T-cell (primary cell): ENCODE data around the gene CERS4. TPM values are rescaled to one million over a fixed set of nuclear protein-coding genes. Genes with fewer than 3 reads are reported as not detected.

Experiments used
- ATAC-seq, 4 experiments: fragments of 200-7000 bp in 3 of 4; fragments of 150-1000 bp in 1 of 4; cut with Tn5 transposase; replicated peaks in 1 of 4; 1 replicate in 3 of 4; 2 replicates in 1 of 4; pipeline ENCODE4 v1.10.0; 2021; ENCODE audit warnings: moderate library complexity in 3 of 4, mild to moderate bottlenecking in 2 of 4, moderate number of reproducible peaks in 1 of 4
- CTCF ChIA-PET, 2 donors: fragments of 300-600 bp; sonication (Branson Sonifier 250); formaldehyde crosslinking; loops; one replicate each; lab custom pipeline; 2022; ENCODE audit warnings: antibody characterized with exemption in 2 of 2; lab: Charles Lee
- POLR2A ChIA-PET, 2 donors: fragments of 300-600 bp; sonication (Branson Sonifier 250); formaldehyde crosslinking; loops; one replicate each; lab custom pipeline; 2022; ENCODE audit warnings: antibody characterized with exemption in 2 of 2; lab: Charles Lee
- DNase-seq, 35 experiments: peaks; one replicate each; pipeline versions ENCODE4 v3.0.0 to v3.0.0-alpha.2; 2013 to 2023
- H3K27ac ChIP-seq: one replicate; pipeline ENCODE4 v1.5.1; 2013; ENCODE audit warnings: low read length
- H3K27me3 ChIP-seq, 2 experiments: replicated peaks in 1 of 2; 1 replicate in 1 of 2; 2 replicates in 1 of 2; pipeline versions ENCODE4 v1.6.1 to v1.7.0; 2013; ENCODE audit warnings: low read length in 1 of 2, mixed read lengths in 1 of 2; ENCODE audit not compliant: control insufficient read depth in 2 of 2, insufficient read depth in 2 of 2; ENCODE audit errors: extremely low read depth in 1 of 2
- H3K36me3 ChIP-seq, 2 donors: 1 replicate in 1 of 2; 2 replicates in 1 of 2; pipeline versions ENCODE4 v1.6.1 to v1.7.0; 2013; ENCODE audit warnings: low read length in 1 of 2; ENCODE audit not compliant: control insufficient read depth in 2 of 2, insufficient read depth in 1 of 2; ENCODE audit errors: extremely low read depth in 1 of 2
- H3K4me1 ChIP-seq, 2 experiments: 1 replicate in 1 of 2; 2 replicates in 1 of 2; pipeline versions ENCODE4 v1.6.1 to v1.7.0; 2013; ENCODE audit warnings: low read length in 2 of 2, mixed read lengths in 1 of 2; ENCODE audit not compliant: insufficient read depth in 2 of 2, control insufficient read depth in 1 of 2; ENCODE audit errors: extremely low read depth in 1 of 2
- H3K4me3 ChIP-seq, 2 donors: 1 replicate in 1 of 2; 2 replicates in 1 of 2; pipeline versions ENCODE4 v1.5.1 to v1.7.0; 2013; ENCODE audit warnings: mild to moderate bottlenecking in 2 of 2, low read length in 1 of 2, moderate library complexity in 1 of 2; ENCODE audit not compliant: control insufficient read depth in 1 of 2; ENCODE audit errors: extremely low read depth in 1 of 2
- H3K9me3 ChIP-seq: 2 replicates; pipeline ENCODE4 v1.7.0; 2013
- H3K27ac Mint-ChIP-seq, 2 donors: one replicate each; pipeline ENCODE4 v1.8.0; 2020 to 2021; ENCODE audit warnings: mild to moderate bottlenecking in 2 of 2, mixed read lengths in 2 of 2
- H3K27me3 Mint-ChIP-seq, 2 donors: one replicate each; pipeline ENCODE4 v1.8.0; 2021 to 2022; ENCODE audit warnings: mixed read lengths in 2 of 2
- H3K36me3 Mint-ChIP-seq: one replicate; pipeline ENCODE4 v1.8.0; 2021; ENCODE audit warnings: mixed read lengths
- H3K4me1 Mint-ChIP-seq, 3 donors: one replicate each; pipeline ENCODE4 v1.8.0; 2020 to 2022; ENCODE audit warnings: mixed read lengths in 3 of 3, mild to moderate bottlenecking in 1 of 3
- H3K4me3 Mint-ChIP-seq, 3 donors: one replicate each; pipeline ENCODE4 v1.8.0; 2020 to 2022; ENCODE audit warnings: mild to moderate bottlenecking in 3 of 3, mixed read lengths in 3 of 3, moderate library complexity in 3 of 3
- H3K9me3 Mint-ChIP-seq, 3 donors: one replicate each; pipeline ENCODE4 v1.8.0; 2020 to 2022; ENCODE audit warnings: mixed read lengths in 3 of 3
- WGBS: methylation state at CpG from one replicate; pipeline ENCODE4 v1.1.5; 2013; ENCODE audit warnings: missing lambda C conversion rate; ENCODE audit not compliant: insufficient coverage; 5-methylcytosine and 5-hydroxymethylcytosine counted together
- total RNA-seq, 35 experiments: library from RNA in 6 of 35; stranded (reverse) in 6 of 35; fragments of 120-200 nt in 1 of 35; gene quantifications; one replicate each; pipeline versions ENCODE4 v1.2.1 to v1.2.4 and lab custom pipeline; 2013 to 2026

The CERS4 gene
- total RNA-seq, 5 donors from 2014 or later (not counting 1 experiment from before 2014, with no cell fraction given), result 23.1 to 46.9 (median 29.0) TPM

GRCh38 chr19:8250596-8250995, 41.4 kb downstream of the CERS4 start:
- H3K9me3 Mint-ChIP-seq, result no peaks in the 10 kb centered on the region
- H3K27ac ChIP-seq, result no peak overlapping the region
- no peaks in the 10 kb centered on the region for H3K27me3 Mint-ChIP-seq
- ATAC-seq (no peak), DNase-seq (no peak)
- POLR2A ChIA-PET, result no interaction called here
- H3K36me3 Mint-ChIP-seq, result peaks cover 14% of the 10 kb centered on the region
- peaks cover 4 to 10% of the 10 kb centered on the region in 2 donors for H3K36me3 ChIP-seq
- no peaks in the 10 kb centered on the region for H3K4me1 ChIP-seq
- no peak overlapping the region for H3K4me3 ChIP-seq
- no peak overlapping the region for H3K4me3 Mint-ChIP-seq
- CTCF ChIA-PET, result interaction anchor here in 1 of 2 donors (0.7 kb wide), 1 partner anchor 92 kb away, joined by 3 read pairs; no protein-coding TSS in a partner anchor
- peaks cover 0 to 5% (median 1%) of the 10 kb centered on the region in 3 donors for H3K4me1 Mint-ChIP-seq
- no peaks in the 10 kb centered on the region for H3K9me3 ChIP-seq
- 95% methylated on average over 5 of the region's 7 CpGs for WGBS
- H3K27ac Mint-ChIP-seq, result no peak overlapping the region
- H3K27me3 ChIP-seq, result no peaks in the 10 kb centered on the region

GRCh38 chr19:8251025-8251472, 41.9 kb downstream of the CERS4 start:
- Histone ChIP-seq H3K27me3 (no peaks in the 10 kb centered on the region), H3K27ac (no peak overlapping the region), H3K4me1 (no peaks in the 10 kb centered on the region), H3K9me3 (no peaks in the 10 kb centered on the region), H3K4me3 (no peak overlapping the region), H3K36me3 (peaks cover 7 to 10% of the 10 kb centered on the region in 2 donors)
- CTCF ChIA-PET, result interaction anchor here in 1 of 2 donors (0.7 kb wide), 1 partner anchor 93 kb away, joined by 3 read pairs; no protein-coding TSS in a partner anchor
- no peaks in the 10 kb centered on the region for H3K9me3 Mint-ChIP-seq
- 97% methylated on average over 11 of the region's 14 CpGs for WGBS
- DNase-seq (no peak), ATAC-seq (no peak)
- H3K27me3 Mint-ChIP-seq, result no peaks in the 10 kb centered on the region
- no peak overlapping the region for H3K4me3 Mint-ChIP-seq
- peaks cover 0 to 5% (median 1%) of the 10 kb centered on the region in 3 donors for H3K4me1 Mint-ChIP-seq
- H3K27ac Mint-ChIP-seq, result no peak overlapping the region
- POLR2A ChIA-PET, result no interaction called here
- peaks cover 19% of the 10 kb centered on the region for H3K36me3 Mint-ChIP-seq

DNA sequence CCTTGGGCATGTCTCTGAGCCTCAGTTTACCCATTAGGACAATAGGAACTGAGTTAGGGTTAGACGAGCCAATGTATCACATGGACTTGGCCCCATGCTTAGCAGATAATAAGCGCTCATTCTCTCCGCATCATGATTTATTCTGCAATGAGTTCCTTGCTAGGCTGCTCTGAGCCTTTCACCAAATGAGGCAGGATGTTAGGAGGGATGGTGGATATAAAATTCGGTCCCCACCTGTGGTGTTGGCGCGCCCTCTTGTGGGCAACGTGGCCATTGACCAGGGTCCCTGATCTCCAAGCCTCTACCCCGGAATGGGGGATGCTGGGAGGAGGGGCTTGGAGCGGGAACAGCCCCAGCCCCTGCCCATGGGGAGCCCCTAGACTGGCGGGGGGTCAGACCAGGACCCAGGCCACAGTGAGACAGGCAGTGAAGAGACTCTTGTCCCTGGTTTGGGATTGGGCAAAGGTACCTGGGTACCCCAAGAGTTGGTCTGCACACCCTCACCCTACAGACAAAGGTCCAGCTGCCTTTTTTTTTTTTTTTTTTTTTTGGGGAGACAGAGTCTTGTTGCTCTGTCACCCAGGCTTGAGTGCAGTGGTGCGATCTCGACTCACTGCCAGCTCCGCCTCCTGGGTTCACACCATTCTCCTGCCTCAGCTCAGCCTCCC, 43.9 kb downstream of the CERS4 start:
- ATAC-seq (peak; percentile 84 to 98 (median 86)), DNase-seq (peak; percentile 53 to 89 (median 79))
- Mint-ChIP-seq H3K4me3 (no peak overlapping the region), H3K36me3 (peaks cover 23% of the 10 kb centered on the region), H3K4me1 (peaks cover 2 to 10% (median 4%) of the 10 kb centered on the region in 3 donors), H3K27me3 (no peaks in the 10 kb centered on the region), H3K9me3 (no peaks in the 10 kb centered on the region), H3K27ac (no peak overlapping the region)
- H3K36me3 ChIP-seq, result peaks cover 13 to 25% of the 10 kb centered on the region in 2 donors
- H3K4me1 ChIP-seq, result peaks cover 0 to 8% of the 10 kb centered on the region in 2 experiments
- no peak overlapping the region for H3K4me3 ChIP-seq
- H3K27ac ChIP-seq, result no peak overlapping the region
- no peaks in the 10 kb centered on the region for H3K27me3 ChIP-seq
- ChIA-PET POLR2A (interaction anchor here (0.6 kb wide), 3 partner anchors 16 to 378 kb away, joined by 4 to 6 read pairs (median 4); no protein-coding TSS in a partner anchor), CTCF (interaction anchor here (0.6 to 1.3 kb wide), 7 partner anchors 17 to 332 kb away, joined by 4 to 14 read pairs (median 5); no protein-coding TSS in a partner anchor)
- H3K9me3 ChIP-seq, result no peaks in the 10 kb centered on the region
- 48% methylated on average over 3 of the region's 13 CpGs for WGBS

GRCh38 chr19:8253678-8254077, 44.5 kb downstream of the CERS4 start:
- Mint-ChIP-seq H3K4me3 (no peak overlapping the region), H3K27me3 (no peaks in the 10 kb centered on the region), H3K4me1 (peaks cover 2 to 10% (median 4%) of the 10 kb centered on the region in 3 donors), H3K27ac (no peak overlapping the region), H3K9me3 (no peaks in the 10 kb centered on the region), H3K36me3 (peaks cover 20% of the 10 kb centered on the region)
- no peak overlapping the region for H3K4me3 ChIP-seq
- ChIA-PET CTCF (interaction anchor here (0.6 to 1.3 kb wide), 4 partner anchors 16 to 333 kb away, joined by 4 to 14 read pairs (median 7); no protein-coding TSS in a partner anchor), POLR2A (no interaction called here)
- no peaks in the 10 kb centered on the region for H3K27me3 ChIP-seq
- H3K9me3 ChIP-seq, result no peaks in the 10 kb centered on the region
- 85% methylated on average over 8 of the region's 12 CpGs for WGBS
- H3K27ac ChIP-seq, result no peak overlapping the region
- peaks cover 13 to 25% of the 10 kb centered on the region in 2 donors for H3K36me3 ChIP-seq
- ATAC-seq (no peak), DNase-seq (no peak)
- peaks cover 0 to 8% of the 10 kb centered on the region in 2 experiments for H3K4me1 ChIP-seq

DNA sequence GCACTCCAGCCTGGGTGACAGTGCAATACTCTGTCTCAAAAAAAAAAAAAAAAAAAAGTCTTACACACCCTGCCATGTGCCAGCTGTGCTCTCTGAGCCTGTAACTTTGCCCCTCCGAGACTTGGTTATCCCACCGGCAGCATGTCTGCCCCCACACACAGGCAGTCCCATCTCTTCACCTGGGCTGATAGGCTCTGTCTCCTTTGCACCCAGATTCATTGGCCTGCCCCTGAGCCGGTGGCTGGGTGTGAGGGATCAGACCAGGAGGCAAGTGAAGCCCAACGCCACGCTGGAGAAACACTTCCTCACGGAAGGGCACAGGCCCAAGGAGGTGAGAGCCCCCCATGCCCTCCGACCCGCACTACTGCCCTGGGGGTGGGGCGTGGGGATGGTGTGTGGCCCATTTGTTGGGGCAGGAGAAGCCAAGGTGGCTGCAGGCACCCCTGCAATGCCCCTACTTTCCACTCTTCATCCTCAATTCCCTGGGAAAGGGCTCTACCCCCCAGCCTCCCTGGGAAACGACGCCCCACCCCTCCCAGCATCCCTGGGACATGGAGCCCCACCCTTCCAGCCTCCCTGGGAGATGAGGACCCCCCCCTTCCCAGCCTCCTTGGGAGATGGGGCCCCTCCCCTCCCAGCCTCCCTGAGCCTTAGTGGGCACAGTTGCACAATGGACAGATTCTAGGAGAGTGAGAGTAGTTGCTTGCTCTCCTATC, 45.3 kb downstream of the CERS4 start:
- Mint-ChIP-seq H3K4me3 (no peak overlapping the region), H3K36me3 (peaks cover 18% of the 10 kb centered on the region), H3K27me3 (no peaks in the 10 kb centered on the region), H3K9me3 (no peaks in the 10 kb centered on the region), H3K4me1 (peaks cover 2 to 14% (median 4%) of the 10 kb centered on the region in 3 donors), H3K27ac (no peak overlapping the region)
- Histone ChIP-seq H3K36me3 (peaks cover 13 to 25% of the 10 kb centered on the region in 2 donors), H3K4me1 (peaks cover 0 to 8% of the 10 kb centered on the region in 2 experiments), H3K9me3 (no peaks in the 10 kb centered on the region), H3K4me3 (no peak overlapping the region), H3K27ac (no peak overlapping the region), H3K27me3 (no peaks in the 10 kb centered on the region)
- ATAC-seq, result no peak
- POLR2A ChIA-PET, result no interaction called here
- DNase-seq, result no peak
- CTCF ChIA-PET, result no interaction called here
- WGBS, result 92% methylated on average over 2 of the region's 11 CpGs
